Middle frontal gyrus (tissue), 1 donor: ENCODE data around the gene DNASE1L2.

ENCODE experiments used
- DNase-seq: peaks from one replicate; pipeline ENCODE4 v3.0.0-alpha.2; 2015; ENCODE audit warnings: low spot score; ENCODE audit errors: extremely low spot score

Gene DNASE1L2

GRCh38 chr16:2236337-2237101, at the start of gene DNASE1L2:
DNASE1L2 (plus strand) TSS chr16:2236444; CDS start chr16:2236817, 373 bp downstream.
- no peak for DNase-seq

- DNase-seq, result no peak
Observed at GRCh38 chr16:2186505-2186904, 49.7 kb upstream of the DNASE1L2 start.

DNA sequence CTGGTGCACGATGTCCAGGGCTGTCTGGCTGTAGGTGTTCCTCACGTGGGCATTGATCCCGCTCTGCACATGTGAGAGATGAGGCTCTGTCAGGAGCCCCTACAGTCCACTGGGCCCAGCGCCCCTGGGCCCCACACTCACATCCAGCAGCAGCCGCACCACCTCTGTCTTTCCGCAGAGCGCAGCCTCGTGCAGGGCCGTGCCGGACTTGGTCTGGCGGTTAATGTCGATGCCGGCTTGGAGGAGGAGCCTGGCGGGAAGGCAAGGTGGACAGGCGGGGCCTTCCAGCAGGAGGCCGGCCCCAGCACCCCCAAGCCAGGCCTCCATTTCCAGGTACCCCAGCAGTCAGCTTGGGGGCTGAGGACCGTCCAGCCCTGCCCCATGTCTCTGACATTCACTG, 49.0 kb upstream of the DNASE1L2 start:
- DNase-seq, result no peak

GRCh38 chr16:2188395-2188794, 47.8 kb upstream of the DNASE1L2 start:
- DNase-seq, result no peak

DNA sequence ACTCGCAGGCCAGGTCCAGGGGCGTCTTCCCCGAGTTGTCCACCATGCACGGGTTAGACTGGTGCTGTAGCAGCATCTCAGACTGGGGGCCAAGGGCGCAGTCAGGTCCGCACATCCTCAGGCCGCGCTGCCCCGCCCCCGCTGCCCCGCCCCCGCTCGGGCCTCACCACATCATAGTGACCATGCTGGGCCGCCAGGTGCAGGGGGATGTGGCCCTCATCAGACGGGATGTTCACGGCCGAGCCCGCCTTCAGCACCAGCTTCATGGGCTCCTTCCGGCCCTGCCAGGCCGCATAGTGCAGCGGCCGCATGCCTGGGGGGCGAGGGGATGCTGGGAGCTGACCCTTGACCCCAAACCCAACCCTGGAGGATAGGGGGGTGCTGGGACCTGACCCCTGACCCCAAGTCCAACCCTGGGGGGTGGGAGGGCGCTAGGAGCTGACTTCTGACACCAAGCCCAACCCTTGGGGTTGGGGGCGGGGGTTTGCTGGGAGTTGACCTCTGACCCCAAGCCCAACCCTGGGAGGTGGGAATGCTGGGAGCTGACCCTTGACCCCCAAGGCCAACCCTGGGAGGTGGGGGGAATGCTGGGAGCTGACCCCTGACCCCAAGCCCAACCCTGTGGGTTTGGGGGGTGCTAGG, 46.9 kb upstream of the DNASE1L2 start:
- DNase-seq, result no peak

DNA sequence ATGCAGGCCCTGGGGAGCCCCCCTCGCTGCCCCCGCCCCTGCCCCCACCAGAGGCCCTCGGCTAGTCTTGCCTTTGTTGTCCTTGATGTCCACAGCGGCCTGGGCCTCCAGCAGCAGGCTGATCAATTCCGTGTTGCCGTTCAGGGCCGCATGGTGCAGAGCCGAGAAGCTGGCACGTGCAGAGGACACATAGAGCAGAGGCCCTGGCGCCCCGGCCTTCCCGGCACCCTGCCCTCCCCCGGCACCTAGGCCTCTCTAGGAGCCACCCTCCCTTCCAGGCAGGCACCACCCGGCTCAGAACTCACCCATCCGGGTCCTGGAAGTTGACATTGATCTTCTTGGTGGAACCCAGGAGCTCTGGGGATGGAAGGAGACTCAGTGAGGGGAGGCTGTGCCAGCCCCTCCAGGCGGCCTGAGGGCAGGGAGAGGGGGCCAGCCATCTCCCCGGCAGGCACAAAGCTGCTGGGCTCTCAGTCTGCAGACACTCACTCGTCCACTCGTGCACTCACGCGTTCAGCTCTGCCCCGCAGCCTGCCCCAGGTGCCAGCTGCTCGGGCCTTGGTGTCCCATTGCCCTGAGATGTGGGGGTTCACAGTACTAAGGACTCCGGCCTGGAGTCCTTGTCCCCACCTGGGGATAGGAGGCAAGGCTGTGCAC, 46.1 kb upstream of the DNASE1L2 start:
- DNase-seq, result no peak

GRCh38 chr16:2190659-2191445, 45.4 kb upstream of the DNASE1L2 start:
- no peak for DNase-seq

DNA sequence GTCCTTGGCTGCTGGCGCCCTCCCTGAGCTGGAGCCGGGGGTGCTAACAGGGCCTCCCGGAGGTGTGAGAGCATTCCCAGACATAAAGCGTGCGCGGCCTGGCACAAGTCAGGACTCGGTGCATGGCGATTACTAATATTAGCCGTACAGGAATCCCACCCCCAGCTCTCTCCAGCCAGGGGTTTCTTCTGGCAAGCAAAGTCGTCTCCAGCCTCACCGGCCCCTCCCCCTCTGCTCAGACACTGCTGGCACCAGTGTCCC, 44.9 kb upstream of the DNASE1L2 start:
- DNase-seq, result no peak

GRCh38 chr16:2194166-2194834, 41.9 kb upstream of the DNASE1L2 start:
- no peak for DNase-seq

- DNase-seq, result no peak
Observed at GRCh38 chr16:2194852-2195321, 41.4 kb upstream of the DNASE1L2 start.

DNA sequence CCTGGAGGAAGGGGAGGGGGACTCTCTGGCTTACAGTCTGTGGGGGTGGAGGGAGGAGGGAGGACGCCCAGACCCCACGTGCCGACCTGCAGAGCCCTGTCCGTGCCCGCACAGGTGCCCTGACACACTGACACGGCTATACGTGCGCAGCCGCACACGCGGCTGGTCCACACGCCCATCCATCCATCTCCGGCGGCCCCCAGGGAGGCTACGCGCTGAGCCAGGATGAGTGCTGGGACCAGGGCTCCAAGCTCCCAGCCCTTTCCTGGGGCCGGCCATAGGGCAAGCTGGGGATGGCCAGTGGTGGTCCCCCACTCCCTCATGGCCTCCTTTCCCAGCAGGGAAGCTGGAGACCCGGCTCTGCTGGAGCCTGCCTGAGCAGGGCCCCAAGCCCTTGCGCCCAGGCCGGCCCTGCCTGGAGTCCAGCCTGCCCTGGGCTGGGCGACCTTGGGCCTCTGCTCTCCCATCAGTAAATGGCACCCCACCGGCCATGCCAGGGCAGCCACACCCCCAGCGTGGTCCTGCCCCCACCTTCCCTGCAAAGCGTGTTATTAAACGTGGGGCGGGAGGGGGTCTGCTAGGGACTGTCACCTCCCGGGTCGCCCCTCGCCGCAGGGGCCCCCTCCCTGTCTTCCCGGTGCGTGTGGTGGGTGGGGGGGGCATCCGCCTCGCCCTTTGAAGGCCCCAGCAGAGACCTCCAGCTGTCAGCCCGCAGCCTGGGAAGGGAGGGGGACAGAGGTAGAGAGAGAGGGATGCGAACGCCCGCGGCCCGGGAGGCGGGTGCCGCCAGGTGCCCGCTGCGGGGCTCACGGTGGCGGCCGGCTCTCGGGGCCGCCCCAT, 40.7 kb upstream of the DNASE1L2 start:
- no peak for DNase-seq

DNA sequence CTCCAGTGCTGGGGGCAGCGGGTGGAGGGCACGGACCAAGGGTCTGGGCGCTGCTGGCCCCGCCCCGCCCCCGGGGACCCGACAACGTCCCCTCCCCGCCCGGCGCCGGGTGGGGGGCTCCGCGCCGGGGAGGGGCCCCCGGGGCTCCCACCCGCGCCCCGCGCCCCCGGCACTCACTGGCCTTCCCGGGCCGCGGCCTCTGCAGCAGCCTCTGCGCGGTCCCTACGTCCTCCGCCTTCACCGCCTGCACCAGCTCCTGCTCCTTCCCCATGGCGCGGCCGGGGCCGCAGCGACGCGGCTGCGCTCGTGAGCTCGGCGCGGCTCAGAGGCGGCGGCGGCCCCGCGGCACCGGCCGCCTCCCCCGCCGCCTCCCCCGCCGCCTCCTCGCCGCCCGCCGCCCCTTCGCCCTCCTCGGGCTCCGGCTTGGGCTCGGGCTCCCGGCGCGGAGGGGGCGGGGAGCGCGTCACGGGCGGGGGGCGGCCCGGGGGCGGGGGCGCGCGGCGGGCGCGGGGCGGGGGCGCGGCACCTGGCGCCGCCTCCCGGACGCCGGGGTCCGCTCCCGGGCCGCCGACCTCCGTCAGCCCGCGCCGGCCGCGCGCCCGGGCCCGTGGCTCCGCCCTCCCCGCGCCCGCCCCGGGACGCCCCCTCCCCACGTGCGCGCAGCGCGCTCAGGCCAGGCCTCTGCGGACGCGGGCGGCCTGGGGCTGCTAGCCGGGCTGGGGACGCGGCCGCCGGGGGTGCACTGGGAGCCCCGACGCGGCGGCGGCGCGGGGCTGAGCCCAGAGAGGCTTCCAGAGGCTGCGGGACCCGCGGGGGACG, 39.9 kb upstream of the DNASE1L2 start, which contains the start of gene CASKIN1:
TSS of gene CASKIN1 (minus strand) at position 444 of the 819 bp plus-strand sequence. CDS start at position 271, 173 bp downstream.
- DNase-seq, result no peak

GRCh38 chr16:2196981-2197511, 39.2 kb upstream of the DNASE1L2 start:
- DNase-seq, result no peak

- DNase-seq, result no peak
Observed at GRCh38 chr16:2197765-2198164, 38.5 kb upstream of the DNASE1L2 start.

- DNase-seq, result no peak
Observed at GRCh38 chr16:2198283-2198682, 38.0 kb upstream of the DNASE1L2 start.

DNA sequence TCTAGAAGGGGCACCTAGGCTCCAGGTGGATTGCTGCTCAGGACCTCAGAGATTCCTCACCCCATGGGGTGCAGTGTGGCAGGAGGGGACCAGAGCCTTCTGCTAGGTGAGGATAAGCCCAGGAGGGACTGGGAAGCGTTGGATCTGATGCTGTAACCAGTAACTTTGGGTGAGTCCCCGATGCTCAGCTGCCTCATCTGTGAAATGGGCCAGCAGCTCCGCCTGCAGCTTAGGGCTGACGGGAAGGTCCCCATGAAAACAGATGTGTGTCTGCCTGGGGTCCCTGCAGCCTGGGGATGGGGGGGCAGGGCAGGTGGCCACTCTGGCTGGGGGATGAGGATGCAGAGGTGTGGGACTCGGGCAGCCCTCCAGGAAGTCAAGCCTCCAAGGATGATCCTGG, 37.1 kb upstream of the DNASE1L2 start:
- DNase-seq, result no peak

GRCh38 chr16:2199621-2200139, 36.6 kb upstream of the DNASE1L2 start:
- DNase-seq, result no peak

DNA sequence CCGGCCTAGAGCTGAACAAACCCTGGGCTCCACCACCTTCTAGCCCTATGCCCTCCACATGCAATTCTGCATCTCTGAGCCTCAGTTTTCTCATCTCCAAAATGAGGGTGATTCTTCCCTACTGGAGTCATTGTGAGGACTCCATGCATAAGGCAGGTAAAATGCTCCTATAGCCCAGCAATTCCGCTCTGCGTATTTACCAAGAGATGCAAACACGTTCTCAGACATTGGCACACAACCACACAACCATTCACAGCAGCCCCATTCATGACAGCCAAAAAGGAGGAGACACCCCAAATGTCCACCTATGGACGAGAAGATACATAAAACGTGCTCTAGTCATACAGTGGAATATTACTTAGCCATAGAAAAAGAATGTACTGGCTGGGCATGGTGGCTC, 35.9 kb upstream of the DNASE1L2 start:
- no peak for DNase-seq
